ENCODE measurements around the gene BICC1. TPM values are rescaled to one million over a fixed set of nuclear protein-coding genes. Genes with fewer than 3 reads are reported as not detected.

BICC1 gene
- total and polyA plus RNA-seq, 2 of the 8 experiments (the other 6 are each of a cell fraction or from before 2014, with no cell fraction given): 0.20 to 0.73 TPM

DNA sequence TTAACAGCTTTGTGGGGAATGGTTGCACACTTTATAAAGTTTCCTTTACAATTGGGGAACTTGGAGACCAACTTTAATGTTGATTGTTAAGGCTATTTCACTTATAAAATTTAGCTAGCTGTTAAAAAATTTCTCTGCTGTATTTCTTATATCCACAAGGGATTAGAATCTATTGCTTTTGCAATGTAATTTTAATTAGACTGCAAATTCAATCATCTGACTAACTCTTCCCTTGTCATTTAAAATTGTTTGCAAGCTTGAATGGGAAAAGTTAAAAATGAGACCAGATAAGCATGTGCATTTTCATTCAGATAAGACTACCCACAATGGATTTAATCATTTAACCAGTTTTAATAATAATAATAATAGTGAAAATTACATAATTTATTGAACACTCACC, 213.2 kb downstream of the BICC1 start:
- H2BK20ac ChIP-seq (ENCODE audit: low read length): no peak overlapping the region
- H3K4me2 ChIP-seq (ENCODE audit: insufficient read depth in 1 of 2, low read depth in 2 of 2, low read length in 2 of 2): no peak overlapping the region
- H3K23me2 ChIP-seq (ENCODE audit: low read depth, low read length): no peaks in the 10 kb centered on the region
- no peak overlapping the region for H3K27ac ChIP-seq (ENCODE audit: low read depth, low read length)
- no peak overlapping the region for H2BK120ac ChIP-seq (replicated peaks; ENCODE audit: low read depth, low read length)
- H4K8ac ChIP-seq (ENCODE audit: extremely low read depth, insufficient read depth, low read length): no peak overlapping the region
- H2AK5ac ChIP-seq (ENCODE audit: low read depth, low read length): no peak overlapping the region
- H2BK12ac ChIP-seq (ENCODE audit: low read depth, low read length): no peak overlapping the region
- no peak overlapping the region for H3K4me3 ChIP-seq (ENCODE audit: extremely low read depth in 1 of 4, insufficient read depth in 2 of 4, low read depth in 3 of 4, low read length in 4 of 4)
- no peak overlapping the region for H3K4ac ChIP-seq (replicated peaks; ENCODE audit: insufficient read length, low read depth, low read length)
- CTCF ChIA-PET (ENCODE audit: partially characterized antibody): interaction anchor here (1.1 to 1.3 kb wide), 2 partner anchors 18 to 195 kb away, joined by 4 to 6 read pairs; no protein-coding TSS in a partner anchor
- H3K9ac ChIP-seq (replicated peaks in 1 of 4; ENCODE audit: extremely low read depth in 1 of 4, low read depth in 3 of 4, low read length in 3 of 4): no peak overlapping the region
- no peak overlapping the region for H3K23ac ChIP-seq (ENCODE audit: insufficient read length)
- no peak for TF ChIP-seq ZNF274 (IDR thresholded peaks at IDR 0.05; ENCODE audit: borderline replicate concordance, extremely low read depth, low read length)
- TF ChIP-seq, protein P1, sequence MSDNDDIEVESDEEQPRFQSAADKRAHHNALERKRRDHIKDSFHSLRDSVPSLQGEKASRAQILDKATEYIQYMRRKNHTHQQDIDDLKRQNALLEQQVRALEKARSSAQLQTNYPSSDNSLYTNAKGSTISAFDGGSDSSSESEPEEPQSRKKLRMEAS (IDR thresholded peaks at IDR 0.05): no peak
- no peak for TF ChIP-seq POU5F1 (IDR thresholded peaks at IDR 0.05; ENCODE audit: low read depth, low read length)
- no peak for TF ChIP-seq TAF7 (optimal IDR thresholded peaks at IDR 0.05; ENCODE audit: borderline replicate concordance, low read depth, low read length)
- H3K14ac ChIP-seq (ENCODE audit: insufficient read length): no peak overlapping the region
- DNase-seq (ENCODE audit: low read depth in 1 of 2, low spot score in 2 of 2): no peak
- peaks cover 6 to 13% of the 10 kb centered on the region in 2 experiments; a peak in 1 of 4 replicates for H3K9me3 ChIP-seq (ENCODE audit: insufficient read depth in 2 of 2, low read depth in 1 of 2, low read length in 1 of 2)
- no peak overlapping the region for H2AFZ ChIP-seq (ENCODE audit: low read length)
- H3K27me3 ChIP-seq (replicated peaks in 1 of 4; ENCODE audit: control insufficient read depth in 3 of 4, extremely low read depth in 1 of 4, insufficient read depth in 3 of 4, low read length in 3 of 4): no peaks in the 10 kb centered on the region
- H4K91ac ChIP-seq (replicated peaks; ENCODE audit: insufficient read length, low read length): no peak overlapping the region
- H2BK15ac ChIP-seq (ENCODE audit: low read length): no peak overlapping the region
- H3K56ac ChIP-seq (replicated peaks; ENCODE audit: insufficient read length, low read depth, low read length): no peak overlapping the region
- H3K18ac ChIP-seq (ENCODE audit: extremely low read depth, low read length): no peak overlapping the region
- POLR2A ChIA-PET (ENCODE audit: partially characterized antibody): no interaction called here
- no peak for FAIRE-seq
- no peaks in the 10 kb centered on the region for H4K20me1 ChIP-seq (replicated peaks in 1 of 2; ENCODE audit: control insufficient read depth in 1 of 2, insufficient read depth in 2 of 2, low read length in 2 of 2)
- no peak overlapping the region for H2BK5ac ChIP-seq (ENCODE audit: low read depth, low read length)
- no peaks in the 10 kb centered on the region for H3K79me2 ChIP-seq (ENCODE audit: control insufficient read depth in 1 of 2, insufficient read depth in 2 of 2, low read length in 2 of 2)
- H4K5ac ChIP-seq (ENCODE audit: insufficient read length, low read depth, low read length): no peak overlapping the region
- no peaks in the 10 kb centered on the region for H3K36me3 ChIP-seq (ENCODE audit: control insufficient read depth in 2 of 4, insufficient read depth in 4 of 4, low read length in 3 of 4)
- no peaks in the 10 kb centered on the region for H3K79me1 ChIP-seq (ENCODE audit: low read depth, low read length)
- no peaks in the 10 kb centered on the region for H3K4me1 ChIP-seq (replicated peaks in 1 of 4; ENCODE audit: control insufficient read depth in 3 of 4, insufficient read depth in 4 of 4, low read length in 3 of 4)
